Putamen (tissue), 1 donor: ENCODE data around the gene AKAP8L.
"Not testable (repeated sequence)": the region's sequence is repeated elsewhere in the genome, so short reads cannot be mapped to it uniquely, and the experiment has no call there.

Experiments used
- DNase-seq: peaks from one replicate; pipeline ENCODE4 v3.0.0-alpha.2; 2016; ENCODE audit warnings: low spot score

Gene AKAP8L

DNA sequence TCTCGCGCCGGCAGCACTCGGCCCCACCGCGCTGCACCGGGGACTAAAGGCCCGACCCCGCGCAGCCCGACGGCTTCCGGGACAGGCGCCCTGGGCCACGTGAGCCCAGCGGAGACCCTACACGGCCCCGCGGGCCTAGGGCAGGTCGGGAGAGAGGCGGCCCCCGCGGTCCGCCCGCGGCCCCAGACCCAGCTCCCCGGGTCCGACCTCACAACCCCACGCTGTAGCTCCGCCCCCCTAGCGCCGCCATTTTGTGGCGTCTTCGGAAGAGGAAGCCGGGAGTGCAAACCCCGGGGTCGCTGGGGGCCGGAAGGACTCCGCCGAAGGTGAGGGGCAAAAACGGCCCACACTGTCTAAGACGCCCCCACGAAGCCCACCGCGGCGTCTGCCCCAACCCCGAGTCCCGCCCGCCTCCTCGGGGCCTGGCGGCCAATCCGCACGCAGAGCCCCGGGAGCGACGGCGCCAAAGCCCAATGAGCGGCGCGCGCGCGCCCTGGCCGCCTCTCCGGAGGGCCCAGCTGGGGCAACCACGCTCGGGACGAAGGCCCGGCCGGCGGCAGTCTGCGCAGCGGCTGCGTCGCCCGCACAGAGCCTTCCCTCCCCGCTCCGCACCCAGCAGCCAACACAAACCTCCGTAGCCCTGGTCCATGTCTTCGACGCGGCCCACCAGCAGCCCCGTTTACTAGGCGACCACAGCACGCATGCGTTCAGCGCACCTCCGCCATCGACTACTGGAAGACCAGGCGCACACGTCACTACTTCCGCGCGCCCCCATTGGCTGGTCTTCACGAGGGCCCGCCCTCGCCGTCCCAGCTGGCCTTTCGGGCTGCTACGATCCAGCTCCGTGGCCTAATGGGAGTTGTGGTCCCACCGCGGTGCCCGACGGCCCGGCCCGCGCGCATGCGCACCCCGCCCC is 39.4 kb downstream of the AKAP8L start, which contains the start of gene AKAP8:
TSS of gene AKAP8 (minus strand) at position 705 of the 916 bp plus-strand sequence. CDS start at position 649, 56 bp downstream.
- DNase-seq: peak; percentile 97

DNA sequence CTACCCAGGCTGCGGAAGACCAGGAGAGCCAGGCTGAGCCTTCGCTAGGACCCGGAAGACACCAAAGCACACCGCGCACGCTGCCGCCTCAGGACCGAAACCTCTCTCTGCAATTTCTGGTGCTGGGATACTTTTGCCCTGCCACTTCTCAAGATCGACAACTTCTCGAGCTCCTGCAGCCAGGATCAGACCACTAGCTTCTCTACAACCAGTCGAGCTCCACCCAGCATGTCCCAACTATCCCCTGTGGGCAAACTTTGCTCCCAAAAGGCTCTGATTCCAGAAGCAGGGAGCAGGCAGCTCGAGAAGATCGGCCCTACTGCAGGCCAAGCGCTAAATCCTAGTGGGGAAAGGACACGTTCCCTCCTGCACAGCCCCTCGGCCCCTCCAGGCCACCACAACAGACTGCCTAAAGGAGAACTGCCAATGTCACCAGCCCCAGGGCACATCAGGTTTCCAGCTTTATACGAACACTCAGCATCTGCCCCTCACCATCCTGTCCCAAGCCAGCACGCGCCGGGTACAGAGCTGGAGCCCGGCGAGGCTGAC is 40.2 kb downstream of the AKAP8L start:
- no peak for DNase-seq

DNA sequence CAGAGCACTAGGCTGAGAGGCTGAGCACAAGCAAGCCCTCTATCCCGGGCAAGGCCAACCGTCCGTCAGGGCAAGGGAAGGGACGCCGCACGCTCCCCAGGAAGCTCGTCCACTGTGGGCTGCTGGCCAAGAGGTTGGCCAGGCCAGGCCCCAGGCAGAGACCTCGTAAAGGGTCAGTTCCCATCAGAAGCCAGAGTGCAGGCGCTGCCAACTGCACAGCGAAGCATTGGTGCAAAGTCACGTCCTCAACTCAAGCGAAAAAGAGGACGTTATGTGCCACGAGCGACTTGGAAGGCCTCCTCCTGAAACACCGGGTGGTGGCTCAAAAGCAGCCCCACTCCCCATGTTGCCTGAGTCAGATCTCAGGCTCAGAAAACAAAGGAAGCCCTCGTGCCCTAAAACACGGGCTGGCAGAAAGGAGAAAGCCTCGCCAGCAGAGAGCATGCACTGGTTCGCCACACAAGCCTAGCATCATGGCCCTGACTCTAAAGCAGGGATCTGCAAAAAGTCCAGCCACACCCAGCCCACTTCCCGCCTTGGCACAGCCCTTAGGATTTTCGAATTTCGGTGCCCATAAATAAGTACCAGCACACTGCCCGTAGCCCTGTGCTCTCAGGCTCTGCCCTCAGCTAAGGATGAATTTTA is 43.9 kb downstream of the AKAP8L start:
- DNase-seq: no peak

DNA sequence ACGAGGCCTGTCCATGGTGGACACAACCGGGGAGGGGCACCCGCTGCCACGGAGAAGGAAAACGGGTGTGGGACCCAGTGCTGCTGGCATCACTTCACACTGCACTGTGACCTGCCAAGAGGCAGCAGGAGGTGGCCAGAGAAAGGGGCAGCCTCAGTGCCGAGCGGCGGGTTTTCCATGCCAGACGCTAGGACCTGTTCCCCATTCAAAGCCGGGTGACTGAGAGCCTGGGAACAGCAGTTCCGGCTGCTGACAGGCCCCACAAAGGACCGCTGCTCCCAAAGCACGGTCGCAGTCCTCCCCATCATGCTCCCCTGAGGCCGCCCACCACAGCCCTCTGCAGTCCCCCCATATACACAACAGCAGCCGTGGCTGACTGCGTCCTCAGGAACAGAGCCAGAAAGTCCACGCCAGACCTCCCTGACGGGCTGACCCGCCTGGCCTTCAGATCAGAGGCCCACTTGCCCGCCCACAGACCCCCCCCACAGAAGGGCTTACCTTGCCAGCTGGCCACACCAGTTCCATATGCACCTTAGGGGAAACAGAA is 44.6 kb downstream of the AKAP8L start:
- DNase-seq: no peak

DNA sequence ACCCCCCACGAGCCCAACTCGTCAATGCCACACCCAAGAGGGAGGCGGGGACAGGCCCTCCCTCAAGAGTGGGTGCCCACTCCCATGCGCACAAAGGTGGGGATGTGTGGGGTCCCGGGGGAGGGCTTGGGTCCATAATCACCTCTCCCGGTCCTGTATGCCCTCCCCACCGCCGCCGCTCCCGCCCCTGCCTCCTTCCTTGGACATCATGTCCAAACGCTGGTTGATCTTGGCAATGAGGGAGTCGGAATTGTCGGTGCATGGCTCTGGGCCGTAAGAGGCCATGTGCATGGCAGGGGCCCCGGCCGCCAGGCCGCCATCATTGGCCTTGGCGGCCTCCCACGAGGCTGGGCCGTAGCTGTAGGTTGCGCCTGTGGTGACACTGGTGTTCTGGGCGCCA is 45.1 kb downstream of the AKAP8L start:
- DNase-seq: no peak

DNA sequence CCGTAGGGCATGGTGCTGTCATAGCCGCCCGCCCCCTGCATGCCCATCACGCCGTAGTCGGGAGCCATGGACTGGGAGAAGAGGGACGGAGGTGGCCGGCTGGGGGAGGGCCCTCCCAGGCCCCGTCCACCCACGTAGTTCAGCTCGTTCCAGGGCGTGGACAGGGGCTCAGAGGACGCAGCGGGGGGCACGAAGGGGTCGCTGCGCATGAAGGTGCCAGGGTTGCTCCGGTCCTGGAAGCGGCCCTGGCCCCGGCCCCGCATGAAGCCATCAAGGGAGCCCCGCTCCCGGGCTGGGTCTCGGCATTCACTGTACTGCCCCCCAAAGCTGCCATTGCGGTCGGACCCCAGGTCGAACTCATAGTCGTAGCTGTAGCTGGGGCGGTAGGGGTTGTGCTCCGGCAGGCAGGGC is 45.9 kb downstream of the AKAP8L start:
- DNase-seq: no peak

DNA sequence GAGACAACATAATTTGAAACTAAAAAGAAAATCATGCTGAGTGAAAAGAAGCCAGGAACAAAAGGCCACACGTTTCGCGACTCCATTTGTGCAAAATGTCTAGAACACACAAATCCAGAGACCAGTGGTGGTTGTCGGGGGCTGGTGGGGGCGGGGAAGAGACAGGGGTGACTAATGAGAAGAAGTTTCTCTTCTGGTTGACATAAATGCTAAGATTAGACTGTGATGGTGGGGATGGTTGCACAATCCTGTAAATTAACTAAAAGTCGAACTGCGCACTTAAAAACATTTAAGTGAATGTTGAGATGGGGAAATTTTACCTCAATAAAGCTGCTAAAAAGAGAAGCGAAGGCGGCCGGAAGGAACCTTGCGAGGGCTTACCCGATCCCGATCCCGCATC is 46.3 kb downstream of the AKAP8L start:
- peak; percentile 67 for DNase-seq

DNA sequence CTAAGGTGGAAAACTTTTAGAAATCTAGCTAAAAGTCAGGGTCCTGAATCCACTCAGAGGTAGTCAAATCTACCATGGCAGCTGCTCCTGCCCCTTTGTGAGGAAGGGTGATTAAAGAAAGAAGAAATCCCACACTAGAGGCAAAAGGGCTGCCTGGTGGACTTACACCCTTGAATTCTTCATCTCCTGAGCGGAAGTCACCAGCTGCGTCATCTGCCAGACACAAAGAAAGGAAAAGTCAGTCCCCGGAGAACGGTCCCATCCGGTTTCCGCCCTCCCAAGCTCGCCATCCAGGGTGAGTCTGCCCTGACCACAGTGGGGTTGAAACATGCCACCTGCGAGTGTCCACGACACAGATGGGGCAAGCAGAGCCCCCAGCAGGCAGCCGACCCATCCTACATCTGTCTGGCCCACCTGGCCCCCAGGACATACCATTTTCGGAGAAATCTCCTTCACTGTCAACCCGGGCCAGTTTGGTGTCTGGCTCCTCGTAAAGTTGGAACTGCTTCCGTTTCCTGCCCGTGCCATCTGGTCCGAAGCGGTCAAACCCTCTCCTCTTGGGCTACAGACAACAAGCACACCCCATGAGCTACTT is 46.9 kb downstream of the AKAP8L start:
- DNase-seq: no peak

DNA sequence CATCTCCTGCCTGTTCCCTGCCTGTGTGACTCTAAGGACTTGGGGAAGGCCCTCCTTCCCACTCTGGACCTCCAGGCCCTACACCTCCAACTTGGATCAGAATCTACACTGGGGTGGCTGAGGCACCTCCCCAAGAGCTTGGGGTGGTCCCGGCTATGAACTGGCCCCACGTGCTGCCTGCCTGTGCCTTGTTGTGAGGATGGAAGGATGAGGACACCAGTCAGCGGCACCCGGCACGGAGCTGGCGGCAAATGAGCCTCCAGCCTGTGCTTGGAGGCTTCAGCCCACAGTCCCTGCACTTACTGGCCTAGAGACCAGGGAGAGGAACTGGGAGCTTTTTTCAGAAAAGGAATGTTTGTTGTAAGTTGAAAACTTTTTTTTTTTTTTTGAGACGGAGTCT is 47.7 kb downstream of the AKAP8L start:
- no peak for DNase-seq

DNA sequence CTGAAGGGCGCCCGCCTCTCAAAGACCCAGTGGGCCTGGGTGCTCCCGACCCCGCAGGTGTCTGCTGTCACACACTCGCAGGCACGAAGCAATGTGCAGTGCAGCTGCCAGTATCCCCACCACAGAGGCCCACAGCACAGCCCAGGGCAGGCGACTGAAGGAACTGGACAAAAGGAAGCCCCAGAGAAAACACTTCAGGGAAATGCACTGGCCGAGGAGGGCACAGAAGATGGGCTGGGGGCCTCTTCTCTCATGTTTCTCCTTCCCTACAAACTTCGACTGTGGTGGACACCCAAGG is 49.2 kb downstream of the AKAP8L start:
- no peak for DNase-seq

DNA sequence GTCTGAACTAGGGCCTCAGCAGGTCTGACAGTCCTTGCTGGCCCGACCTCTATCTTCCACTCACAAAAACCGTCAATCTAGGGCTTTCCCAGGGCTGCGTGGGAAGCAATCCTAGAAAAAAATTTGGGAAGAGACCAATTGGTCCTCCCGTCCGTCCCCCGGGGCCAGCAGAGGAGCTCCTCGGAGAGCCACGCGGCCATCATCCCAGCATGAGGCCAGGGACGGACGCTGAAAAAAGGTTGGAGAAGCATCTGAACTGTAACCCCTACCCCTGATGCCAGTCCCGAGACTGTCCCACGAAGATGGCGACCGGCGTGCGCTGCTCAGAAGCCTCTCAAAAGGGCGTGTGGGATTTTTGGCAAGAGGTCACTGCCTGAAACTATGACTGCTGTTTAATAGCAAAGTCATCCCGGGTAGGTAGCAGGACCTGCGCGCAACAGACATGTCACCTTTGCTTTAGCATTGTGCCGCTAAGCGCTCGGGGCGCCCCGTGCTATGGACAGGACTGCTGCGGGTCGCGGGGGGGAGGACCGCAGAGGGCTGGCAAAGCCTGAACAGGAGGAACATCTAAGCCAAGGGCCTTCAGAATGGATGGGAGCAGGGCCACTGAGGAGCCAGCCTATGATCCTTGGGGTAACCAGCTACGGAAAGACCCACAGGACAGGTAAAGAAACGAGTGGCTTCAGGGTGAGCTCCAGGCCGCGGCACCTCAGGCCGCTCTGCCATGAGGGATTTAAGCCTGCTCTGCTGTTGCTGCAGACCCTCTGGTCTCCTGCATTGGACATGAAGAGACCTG is 49.8 kb downstream of the AKAP8L start:
- DNase-seq: no peak

DNA sequence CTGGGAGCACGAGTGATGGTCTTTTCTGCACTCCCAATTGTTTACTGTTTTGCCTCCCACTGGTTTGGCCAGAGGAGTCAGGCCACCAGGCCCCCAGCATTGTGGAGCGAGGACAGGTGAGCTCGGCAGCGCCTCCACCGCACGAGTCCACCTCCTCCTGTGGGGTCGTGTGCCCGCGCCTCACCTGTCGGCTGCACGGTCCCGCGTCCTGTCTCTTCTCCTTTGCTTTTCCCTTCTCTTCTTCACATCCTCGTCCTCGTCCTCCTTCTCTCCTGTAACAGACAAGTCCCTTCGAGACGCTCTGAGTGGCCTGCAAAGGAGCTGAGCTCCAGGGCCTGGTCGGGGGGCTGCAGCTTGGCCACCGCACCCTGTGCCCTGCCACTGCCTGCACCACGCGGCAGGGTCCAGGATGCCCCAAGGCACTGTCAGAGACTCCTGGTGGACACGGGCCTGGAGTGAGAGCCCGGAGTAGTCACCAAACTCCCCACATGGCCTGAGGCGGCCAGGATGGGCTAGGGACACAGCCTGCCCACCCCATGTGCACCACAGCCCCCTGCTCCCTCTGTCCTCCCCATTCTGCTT is 50.6 kb downstream of the AKAP8L start:
- DNase-seq: no peak

DNA sequence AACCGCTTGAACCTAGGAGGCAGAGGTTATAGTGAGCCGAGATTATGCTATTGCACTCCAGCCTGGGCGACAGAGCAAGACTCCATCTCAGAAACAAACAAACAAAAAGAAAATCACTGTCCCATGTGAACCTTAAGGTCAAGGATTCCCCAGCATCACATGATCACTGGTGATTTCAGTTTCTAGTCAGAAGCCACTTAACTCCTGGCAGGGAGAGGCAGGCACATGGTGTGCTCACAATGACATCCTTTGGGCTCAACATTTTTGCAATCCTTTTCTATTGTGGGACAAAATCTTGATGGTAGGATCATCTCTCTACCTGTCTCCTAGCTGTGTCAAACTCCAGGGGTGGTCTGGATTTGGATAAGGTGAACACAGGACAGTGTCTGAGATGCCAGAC is 51.3 kb downstream of the AKAP8L start:
- no peak for DNase-seq

DNA sequence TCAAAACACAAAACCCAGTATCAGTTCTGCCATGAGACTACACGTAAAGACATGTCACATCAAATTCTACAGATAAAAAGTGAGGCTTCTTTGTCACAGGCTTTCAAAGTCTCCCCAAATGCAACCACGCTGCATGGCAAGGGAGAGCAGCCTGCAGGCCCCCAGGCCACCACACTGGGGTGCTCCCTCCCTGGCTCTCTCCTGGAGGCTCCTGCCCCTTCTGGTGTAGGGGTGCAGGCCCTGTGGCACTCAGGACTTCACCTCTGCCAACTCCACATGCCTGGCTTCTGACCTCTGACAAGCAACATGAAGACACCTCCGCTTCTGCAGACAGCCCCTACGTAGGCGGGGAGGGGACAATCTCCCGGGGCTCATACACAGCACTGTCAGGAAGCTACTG is 53.5 kb downstream of the AKAP8L start:
- DNase-seq: no peak

DNA sequence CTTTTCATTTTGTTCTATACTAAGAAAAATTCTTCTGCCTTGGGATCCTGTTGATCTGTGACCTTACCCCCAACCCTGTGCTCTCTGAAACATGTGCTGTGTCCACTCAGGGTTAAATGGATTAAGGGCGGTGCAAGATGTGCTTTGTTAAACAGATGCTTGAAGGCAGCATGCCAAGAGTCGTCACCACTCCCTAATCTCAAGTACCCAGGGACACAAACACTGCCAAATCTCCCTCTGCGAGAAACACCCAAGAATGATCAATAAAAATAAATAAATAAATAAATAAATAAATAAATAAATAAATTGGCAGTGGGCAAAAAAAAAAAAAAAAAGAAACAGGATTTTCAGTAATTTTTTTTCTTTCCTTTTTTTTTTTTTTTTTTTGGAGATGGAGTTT is 55.0 kb downstream of the AKAP8L start:
- not testable (repeated sequence) for DNase-seq

DNA sequence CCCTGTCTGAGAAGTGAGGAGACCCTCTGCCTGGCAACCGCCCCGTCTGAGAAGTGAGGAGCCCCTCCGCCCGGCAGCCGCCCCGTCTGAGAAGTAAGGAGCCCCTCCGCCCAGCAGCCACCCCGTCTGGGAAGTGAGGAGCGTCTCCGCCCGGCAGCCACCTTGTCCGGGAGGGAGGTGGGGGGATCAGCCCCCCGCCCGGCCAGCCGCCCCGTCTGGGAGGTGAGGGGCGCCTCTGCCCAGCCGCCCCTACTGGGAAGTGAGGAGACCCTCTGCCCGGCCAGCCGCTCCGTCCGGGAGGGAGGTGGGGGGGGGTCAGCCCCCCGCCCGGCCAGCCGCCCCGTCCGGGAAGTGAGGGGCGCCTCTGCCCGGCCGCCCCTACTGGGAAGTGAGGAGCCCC is 55.7 kb downstream of the AKAP8L start:
- not testable (repeated sequence) for DNase-seq

DNA sequence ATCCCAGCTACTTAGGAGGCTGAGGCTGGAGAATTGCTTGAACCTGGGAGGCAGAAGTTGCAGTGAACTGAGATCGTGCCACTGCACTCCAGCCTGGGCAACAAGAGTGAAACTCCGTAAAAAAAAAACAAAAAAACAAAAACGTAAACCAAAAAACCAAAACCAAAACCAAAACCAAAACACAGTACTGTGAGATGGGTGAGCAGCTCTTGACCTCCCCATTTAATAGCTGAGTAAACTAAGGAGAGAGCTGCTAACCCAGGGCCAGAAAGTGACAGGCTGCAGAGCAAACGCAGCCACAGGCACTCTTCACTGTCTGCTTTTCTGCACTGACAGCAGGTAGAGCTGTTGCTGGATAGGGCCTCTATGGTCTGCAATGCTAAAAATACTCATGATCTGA is 58.8 kb downstream of the AKAP8L start:
- DNase-seq: not testable (repeated sequence)

DNA sequence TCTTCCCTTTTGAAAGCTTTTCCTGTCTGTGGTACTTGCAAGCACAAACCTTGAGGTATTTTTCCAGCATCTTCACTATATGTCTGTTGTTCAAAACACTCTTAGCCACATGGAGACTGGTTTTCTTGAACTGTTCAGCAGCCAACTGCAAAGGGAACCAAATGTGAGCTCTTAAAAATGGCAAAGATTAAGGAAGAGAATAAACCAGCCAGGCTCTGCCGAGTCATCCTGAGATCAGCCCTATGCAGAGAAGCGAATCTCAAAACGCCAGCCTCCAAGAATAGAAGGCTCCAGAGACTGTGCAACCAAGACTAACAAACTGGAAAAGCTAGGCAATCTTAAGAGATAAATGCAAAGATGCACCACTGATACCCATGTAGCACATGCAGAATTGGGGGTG is 59.9 kb downstream of the AKAP8L start:
- no peak for DNase-seq

DNA sequence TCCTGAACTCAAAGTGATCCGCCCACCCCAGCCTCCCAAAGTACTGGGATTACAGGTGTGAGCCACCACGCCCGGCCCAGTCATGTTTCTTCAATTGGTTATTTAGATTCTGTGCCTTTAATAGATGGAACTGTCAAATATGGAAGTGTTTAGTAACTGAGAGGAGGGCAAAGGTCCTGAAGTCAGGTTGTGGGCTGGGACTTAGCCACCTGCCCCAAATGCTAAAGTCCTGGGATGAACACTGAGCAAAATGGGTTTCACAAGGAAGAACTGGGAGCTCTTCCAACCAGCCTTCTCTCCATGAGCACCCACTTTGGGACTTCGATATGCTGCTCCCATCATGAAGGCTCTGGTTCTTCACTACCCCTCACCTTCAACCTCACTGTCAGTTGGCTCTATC is 60.9 kb downstream of the AKAP8L start:
- no peak for DNase-seq

DNA sequence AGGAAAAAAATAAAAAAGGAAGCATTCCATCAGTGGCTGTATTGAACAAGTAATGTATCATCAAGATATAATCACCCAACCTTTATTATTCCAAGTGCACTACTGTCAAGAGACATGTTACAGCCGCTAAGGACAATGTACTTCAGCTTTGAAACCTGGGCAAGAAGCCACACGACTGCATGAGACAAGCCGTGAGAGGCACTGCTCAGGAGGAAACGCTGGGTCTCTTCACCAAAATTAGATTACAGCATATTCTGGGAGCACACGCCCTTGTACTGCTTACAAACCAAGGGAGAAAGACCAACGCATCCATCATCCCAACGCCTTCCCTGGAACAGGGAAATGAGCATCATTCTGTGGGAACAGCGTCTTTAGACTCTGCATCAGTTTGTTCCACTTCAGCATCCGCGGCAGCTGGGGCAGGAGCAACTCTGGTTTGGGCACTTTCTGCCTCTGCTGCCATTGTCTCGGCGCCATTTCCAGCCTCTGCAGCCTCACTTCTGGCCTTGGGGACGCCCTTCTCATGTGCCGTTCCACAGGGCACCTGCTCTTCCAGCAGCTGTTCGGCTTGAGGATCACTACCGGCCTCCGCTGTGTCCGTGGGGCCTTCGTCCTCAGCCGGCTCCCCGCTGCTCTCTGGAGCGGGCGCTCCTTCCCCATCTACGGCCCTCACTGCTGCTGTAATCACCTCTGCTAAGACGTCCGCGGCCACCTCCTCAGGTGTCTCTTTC is 64.1 kb downstream of the AKAP8L start:
- DNase-seq: no peak

DNA sequence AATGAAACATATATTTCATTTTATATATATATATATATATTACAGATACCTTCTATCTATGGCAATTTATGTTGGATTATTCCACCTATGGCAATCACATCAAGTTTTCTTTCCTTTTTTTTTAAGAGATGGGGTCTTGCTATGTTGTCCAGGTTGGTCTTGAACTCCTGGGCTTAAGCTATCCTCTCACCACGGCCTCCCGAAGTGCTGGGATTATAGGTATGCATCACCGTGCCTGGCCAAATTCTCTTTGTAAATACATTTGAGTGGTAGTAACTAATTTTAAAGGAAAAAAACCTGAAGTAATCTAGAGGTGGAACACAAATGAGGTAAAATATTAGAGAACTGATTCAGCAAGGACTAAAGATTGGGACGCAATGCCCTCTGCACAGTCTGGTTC is 64.9 kb downstream of the AKAP8L start:
- no peak for DNase-seq
